Measurements from ENCODE around the gene LRBA.

Gene LRBA

GRCh38 chr4:150820409-150820808 lies 194.7 kb downstream of the LRBA start:
- no peak overlapping the region for H3K4me3 ChIP-seq (ENCODE audit: low read depth, low read length)
- TF ChIP-seq CTCF (conservative IDR thresholded peaks at IDR 0.05; ENCODE audit: low read depth, low read length) = no peak
- DNase-seq (ENCODE audit: low read depth) = no peak

DNA sequence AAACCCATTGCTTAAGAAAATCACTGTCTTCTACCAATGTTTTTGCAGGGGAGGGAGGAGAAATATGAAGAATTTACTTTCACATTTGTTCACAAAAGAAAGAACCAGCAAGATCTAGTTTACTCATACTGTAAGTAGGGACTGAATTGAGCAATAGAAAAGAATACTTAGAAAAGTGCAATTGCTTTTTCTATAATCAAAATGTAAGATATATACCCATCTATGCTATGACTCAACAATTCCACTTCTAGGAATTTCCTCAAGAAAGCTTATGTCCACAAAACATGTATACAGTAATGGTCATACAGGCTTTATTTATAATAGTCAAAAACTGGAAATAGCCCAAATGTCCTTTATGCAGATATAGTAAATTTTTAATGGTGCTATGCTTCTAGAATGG lies 196.4 kb downstream of the LRBA start:
- TF ChIP-seq CTCF (conservative IDR thresholded peaks at IDR 0.05; ENCODE audit: low read depth, low read length) = no peak
- no peak overlapping the region for H3K4me3 ChIP-seq (ENCODE audit: low read depth, low read length)
- DNase-seq (ENCODE audit: low read depth) = peak; percentile 75

GRCh38 chr4:150817804-150818528 lies 197.1 kb downstream of the LRBA start:
- no peak for TF ChIP-seq CTCF (conservative IDR thresholded peaks at IDR 0.05; ENCODE audit: low read depth, low read length)
- no peak overlapping the region for H3K4me3 ChIP-seq (ENCODE audit: low read depth, low read length)
- DNase-seq (ENCODE audit: low read depth) = no peak

DNA sequence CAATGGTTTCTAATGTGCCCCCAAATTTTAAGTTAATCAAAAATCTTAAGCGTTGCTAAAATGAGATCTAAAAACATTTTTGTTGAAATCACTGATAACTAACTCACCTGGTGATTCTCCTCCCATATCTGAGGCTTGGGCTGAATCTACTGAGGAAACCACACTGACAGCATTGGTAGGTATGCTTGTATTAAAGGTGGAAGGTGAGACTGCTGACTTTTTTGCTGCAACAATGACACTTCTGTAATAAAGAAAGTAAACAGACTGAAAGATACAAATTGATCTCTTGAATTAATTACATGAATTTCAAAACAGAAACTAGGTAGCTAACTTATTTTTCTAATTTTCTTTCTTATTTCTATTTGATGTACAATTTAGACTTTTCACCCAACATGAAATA lies 198.1 kb downstream of the LRBA start:
- no peak for TF ChIP-seq CTCF (conservative IDR thresholded peaks at IDR 0.05; ENCODE audit: low read depth, low read length)
- H3K4me3 ChIP-seq (ENCODE audit: low read depth, low read length) = no peak overlapping the region
- peak; percentile 2 for DNase-seq (ENCODE audit: low read depth)

GRCh38 chr4:150816491-150816890 lies 198.6 kb downstream of the LRBA start:
- peak; percentile 66 for DNase-seq (ENCODE audit: low read depth)
- no peak overlapping the region for H3K4me3 ChIP-seq (ENCODE audit: low read depth, low read length)
- no peak for TF ChIP-seq CTCF (conservative IDR thresholded peaks at IDR 0.05; ENCODE audit: low read depth, low read length)

DNA sequence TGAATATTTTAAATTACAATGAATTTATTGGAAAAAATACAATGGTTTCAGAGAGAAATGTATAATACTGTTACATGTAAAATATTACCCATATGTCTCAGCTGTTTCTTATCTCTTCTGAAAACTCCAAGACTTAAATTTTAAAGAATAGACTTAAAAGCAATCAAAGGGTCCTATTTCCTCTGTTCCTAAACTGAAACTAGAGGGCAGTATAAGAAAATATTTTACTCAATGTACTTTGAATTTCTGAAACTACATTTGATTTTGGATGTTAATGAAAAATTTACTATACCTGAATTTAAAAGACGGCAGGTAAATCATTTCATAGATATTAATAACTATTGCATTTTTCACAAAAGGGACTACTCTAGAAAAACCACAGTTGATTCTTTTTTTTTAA lies 200.2 kb downstream of the LRBA start:
- TF ChIP-seq CTCF (conservative IDR thresholded peaks at IDR 0.05; ENCODE audit: low read depth, low read length) = no peak
- no peak overlapping the region for H3K4me3 ChIP-seq (ENCODE audit: low read depth, low read length)
- peak; percentile 21 for DNase-seq (ENCODE audit: low read depth)

Data from choroid plexus epithelial cell (primary cell).